NCI-H2107 treated with DMSO at 0.1 percent for 48 hours (cell line): Measurements from ENCODE around the gene FOXP1.
"Not testable (repeated sequence)": the region's sequence is repeated elsewhere in the genome, so short reads cannot be mapped to it uniquely, and the experiment has no call there.

Experiments used
- DNase-seq: peaks from one replicate; lab custom pipeline; 2025; ENCODE audit not compliant: unreplicated experiment; lab: John Stamatoyannopoulos, UW

FOXP1 gene

DNA sequence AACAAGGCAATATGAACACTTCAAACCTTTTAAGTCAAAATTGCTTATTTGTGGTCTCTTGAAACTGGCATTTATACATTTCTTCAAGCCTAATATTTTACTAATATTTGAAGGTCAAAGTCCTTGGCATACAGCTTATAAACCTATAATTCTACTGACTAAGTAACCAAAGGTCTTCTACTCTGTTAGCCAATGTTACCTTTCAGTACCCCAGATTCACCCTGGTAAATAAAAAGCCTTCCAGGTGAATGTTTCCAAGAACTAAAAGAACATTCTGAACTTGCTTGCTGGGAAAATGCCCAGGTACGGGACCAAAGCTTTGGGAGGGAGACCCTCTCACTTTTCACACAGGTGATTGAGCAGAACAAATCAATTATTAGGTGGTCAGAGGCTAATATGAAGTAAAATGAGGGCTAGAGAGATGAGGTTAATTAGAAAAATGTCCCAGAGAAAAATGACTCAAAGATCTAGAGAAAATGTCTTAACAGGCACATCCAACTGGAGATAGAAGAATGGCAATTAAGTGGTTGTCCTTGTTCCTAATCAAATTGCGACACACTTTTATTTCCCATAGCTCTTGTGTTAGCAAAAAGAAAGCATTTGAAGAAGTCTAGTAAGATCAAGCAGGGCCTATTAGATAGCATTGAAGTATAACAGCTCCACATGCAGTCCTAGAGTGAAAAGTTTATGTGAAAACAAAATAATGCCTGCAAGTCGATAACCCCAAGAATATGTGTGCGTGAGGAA is 232.0 kb downstream of the FOXP1 start:
- DNase-seq, result no peak

DNA sequence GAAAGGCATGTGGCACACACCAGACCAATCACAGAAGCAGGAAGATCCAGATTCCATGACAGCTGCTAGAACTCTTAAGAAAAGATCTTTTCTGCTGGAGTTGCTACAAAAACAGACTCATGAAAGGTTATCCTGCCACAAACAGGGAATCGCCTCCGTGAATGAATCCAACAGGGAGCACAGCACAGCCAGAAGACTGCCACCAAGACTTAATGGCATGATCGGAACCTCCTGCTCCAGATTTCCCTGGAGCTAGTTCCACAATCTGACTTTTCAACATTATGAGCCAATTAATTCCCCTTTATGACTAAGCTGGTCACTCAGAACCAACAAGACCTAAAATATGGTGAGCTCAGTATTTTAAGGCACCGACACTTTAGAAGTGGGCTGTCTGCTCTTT is 232.5 kb downstream of the FOXP1 start:
- no peak for DNase-seq

DNA sequence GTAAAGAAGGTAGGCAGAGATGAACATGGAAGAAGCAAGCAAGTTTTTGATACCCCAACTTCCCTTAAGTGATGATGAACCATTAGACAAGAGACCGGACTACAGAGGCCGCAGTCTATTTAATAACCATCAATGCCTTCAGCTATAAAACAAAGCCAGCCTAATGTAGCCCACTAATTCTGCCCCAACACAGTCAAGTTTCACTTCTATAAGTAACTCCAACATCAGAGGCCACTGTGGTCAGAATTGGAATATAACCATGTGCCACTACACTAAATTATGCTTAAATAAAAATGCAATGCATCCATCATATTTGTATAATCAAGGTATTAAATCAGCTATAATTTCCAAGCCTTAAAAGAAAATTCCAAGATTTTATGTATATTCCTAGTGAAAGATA is 234.7 kb downstream of the FOXP1 start:
- no peak for DNase-seq

DNA sequence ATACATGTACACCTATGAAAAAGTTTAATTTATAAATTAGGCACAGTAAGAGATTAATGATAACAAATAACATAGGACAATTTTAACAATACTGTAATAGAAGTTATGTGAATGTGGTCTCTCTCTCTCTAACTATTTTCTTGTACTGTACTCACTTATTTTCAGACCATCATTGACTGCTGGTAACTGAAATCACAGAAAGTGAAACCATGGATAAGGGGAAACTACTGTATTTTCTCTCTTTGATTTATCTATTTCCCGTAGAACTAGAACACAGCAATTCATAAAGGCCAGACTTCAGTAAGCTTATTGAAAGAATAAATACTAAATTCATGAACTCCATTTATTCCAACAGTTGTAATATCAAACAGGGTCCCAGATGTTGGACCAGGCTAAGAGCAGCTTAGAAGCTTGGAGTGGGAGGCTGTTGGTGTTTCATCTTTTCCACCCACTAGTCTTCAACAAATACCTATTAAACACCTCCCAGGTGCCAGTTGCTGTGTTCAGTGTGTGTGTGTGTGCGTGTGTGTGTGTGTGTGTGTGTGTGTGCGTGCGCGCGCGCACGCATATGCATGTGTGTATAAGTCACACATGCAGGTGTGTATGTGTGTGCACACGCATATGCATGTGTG is 235.4 kb downstream of the FOXP1 start:
- no peak for DNase-seq

DNA sequence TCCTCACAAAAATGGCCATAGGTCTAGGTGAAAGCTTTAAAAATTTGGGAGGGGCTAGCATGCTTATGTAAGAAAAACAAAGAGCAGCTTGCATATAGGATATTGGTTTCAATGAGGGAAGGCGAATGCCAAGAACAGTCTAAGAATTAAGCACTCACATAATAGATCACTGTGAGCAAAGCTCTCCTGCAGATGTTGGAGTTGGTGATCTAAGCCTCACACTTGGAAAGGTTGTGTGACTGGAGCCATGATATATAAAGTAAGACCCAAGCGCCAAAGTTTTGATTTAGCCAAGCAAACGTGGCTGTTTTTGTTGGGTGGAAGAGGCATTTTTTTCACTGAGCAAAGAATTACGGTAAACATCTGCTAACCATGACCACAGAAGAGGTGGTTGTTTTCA is 237.5 kb downstream of the FOXP1 start:
- DNase-seq, result no peak

DNA sequence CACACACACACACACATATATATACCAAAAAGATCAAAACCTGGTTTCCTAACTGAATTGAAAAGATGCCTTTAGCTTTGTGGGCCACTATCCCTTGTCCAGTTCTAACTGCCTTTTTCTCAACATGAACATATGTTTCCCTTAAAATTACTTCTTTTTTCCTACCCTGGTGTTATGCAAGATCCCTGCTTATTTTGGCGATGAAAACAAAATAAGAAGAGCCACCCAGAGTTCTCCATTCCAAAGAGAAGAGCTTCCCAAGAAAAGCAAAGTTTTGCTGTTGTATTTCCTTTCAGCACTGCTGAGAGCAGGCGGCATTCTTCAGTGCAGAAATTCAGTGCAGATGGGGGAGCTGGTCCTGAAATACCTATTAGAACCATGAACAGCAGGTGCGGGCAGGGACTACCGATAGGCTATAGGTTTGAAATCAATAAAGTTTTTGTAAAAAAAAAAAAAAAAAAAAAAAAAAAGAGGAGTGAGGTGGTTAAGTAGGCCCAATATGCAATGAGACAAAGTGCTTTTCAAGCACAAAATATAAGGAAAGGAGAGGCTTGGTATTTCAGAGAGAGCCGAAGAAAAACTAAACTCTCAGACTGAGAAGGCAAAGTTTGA is 238.0 kb downstream of the FOXP1 start:
- DNase-seq, result no peak

DNA sequence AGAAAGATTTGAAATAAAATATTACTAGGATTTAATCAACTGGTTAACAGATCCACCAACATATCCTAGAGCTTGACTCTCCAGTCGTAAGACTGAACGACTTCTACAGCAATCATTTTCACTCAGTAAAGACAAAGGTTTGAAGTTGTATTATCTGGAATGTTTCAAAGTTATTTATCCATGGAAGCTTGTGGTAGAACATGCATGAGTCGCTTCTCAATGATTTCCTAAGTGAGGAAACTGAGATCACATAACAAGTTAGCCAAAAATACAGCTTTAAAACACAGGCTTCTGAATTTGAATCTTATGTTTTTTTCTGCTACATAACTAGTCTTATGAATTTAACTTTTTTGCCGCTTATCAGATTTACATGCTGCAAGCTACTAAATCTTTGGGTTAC is 241.8 kb downstream of the FOXP1 start:
- DNase-seq, result no peak

DNA sequence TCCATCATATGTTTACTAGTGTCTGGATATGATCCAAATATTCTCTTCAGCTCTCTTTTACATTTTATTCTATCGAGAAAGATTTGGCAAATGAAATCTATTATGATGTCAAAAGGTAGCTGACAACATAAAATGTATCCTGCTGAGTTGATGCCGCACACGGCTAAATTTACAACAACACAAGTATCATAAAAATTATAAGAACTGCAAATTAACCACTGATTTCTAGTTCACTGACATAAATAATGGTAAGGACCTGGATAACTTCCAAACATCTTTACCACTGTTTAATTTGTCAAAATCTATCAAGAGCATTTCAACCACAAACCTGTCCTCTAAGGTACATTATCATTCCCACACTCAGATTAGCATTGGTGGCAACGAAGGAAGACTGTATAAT is 244.5 kb downstream of the FOXP1 start:
- no peak for DNase-seq

DNA sequence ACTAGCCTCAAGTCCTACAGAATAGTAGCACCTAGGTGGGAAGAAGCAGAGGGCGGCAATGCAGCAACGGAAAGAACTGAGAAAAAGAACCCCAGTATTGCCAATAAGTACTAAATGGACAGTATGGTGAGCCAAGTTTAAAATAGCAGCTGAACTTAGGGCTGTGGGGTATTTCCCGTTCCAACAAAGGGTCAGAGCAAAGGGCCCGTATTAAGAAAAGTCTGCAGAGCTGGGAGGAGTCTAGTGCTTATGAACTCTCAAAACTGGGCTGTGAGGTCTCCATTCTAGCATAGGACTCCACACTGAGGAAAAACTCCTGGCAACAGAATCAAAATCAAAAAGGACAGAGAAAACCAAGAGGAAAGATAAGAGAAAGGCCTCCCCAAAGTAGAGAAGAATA is 250.7 kb downstream of the FOXP1 start:
- DNase-seq, result no peak

DNA sequence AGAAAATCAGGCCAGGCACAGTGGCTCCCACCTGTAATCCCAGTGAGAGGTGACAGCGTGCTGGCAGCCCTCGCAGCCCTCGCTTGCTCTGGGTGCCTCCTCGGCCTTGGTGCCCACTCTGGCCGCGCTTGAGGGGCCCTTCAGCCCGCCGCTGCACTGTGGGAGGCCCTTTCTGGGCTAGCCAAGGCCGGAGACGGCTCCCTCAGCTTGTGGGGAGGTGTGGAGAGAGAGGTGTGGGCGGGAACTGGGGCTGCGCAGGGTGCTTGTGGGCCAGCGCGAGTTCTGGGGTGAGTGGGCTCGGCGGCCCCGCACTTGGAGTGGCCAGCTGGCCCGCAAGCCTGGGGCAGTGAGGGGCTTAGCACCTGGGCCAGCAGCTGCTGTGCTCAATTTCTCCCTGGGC is 252.6 kb downstream of the FOXP1 start:
- DNase-seq, result no peak

DNA sequence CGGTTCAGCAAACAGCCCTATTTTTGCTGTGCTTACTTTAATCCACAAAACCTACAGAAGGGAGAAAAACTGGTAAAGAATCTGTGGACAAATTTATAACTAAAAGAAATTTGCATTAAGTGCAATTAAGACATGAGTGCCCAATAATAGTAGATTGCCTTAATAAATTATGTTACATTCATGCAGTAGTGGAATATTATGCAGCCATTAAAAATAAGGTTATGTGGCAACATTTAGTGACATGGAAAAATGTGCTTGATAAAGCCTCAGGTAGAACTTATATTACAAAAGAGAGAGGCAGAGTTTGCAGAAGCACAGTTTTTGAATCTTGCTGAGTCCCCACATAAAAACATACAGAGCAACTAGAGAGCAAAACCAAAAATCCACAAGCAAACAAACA is 253.0 kb downstream of the FOXP1 start:
- DNase-seq, result no peak

DNA sequence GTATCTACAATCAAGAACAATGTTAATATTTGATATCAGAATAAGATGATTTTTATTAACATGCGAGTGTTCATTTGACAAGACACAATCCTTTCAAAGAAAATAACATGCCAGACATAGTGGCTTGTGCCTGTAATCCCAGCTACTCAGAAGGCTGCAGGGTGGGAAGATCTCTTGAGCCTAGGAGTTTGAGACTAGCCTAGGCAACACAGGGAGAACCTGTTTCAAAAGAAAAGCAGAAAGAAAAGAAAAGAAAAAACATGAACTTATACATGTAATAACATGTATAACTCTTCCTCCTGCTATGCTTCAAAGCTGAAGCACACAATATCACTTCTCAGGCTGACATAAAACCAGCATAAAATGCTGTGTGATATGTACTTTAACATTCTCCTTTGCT is 253.7 kb downstream of the FOXP1 start:
- no peak for DNase-seq

DNA sequence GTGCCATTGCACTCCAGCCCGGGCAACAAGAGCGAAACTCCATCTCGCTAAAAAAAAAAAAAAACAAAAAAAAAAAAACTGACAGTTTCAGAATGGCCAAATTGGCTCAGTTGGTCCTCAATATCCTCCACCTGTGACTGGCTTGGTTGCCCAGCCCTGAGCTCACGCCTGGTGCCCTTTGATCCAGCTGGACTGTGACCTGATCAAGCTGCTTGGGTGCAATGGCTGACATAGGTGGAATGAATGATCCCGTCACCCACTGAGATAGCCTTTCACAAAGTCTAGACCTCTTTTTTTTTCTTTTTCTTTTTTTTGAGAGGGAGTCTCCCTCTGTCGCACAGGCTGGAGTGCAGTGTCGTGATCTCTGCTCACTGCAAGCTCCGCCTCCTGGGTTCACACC is 254.6 kb downstream of the FOXP1 start:
- no peak for DNase-seq

DNA sequence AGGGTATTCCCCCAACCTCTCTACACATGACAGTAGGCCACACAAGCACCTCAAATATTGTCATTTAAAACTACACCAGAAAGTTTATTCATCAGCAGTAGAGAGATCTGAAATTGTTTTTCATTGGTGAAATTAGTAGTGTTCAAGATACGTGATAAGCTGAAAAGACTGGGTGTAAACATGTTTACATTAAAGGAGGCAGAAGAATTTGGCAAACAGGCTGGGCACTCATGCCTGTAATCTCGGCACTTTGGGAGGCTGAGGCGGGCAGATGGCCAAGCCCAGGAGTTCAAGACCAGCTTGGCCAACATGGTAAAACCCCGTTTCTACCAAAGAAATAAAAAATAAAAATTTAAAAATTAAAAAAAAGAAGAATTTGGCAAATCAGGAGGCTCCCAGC is 255.6 kb downstream of the FOXP1 start:
- DNase-seq, result no peak

DNA sequence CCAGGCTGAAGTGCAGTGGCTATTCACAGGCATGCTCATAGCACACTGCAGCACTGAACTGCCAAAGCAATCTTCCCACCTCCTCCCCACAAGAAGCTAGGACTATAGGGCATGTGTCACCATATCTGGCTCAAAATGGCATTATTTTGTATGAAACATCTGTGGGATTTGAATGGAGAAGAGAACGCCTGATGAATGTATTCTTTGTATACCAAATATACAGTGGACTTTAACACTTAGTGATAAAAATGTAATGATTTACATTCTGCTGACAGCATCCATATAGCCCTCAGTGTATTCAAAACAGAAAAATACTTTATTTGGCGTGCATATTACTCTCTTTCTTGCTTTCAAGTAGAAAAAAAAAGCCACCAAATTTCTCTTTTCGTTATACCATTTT is 257.8 kb downstream of the FOXP1 start:
- DNase-seq, result no peak

DNA sequence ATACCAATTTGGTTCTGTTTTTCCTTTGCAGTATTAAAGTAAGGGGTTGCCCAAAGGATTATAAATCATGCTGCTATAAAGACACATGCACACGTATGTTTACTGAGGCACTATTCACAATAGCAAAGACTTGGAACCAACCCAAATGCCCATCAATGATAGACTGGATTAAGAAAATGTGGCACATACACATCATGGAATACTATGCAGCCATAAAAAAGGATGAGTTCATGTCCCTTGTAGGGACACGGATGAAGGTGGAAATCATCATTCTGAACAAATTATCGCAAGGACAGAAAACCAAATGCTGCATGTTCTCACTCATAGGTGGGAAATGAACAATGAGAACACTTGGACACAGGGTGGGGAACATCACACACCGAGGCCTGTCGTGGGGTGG is 259.3 kb downstream of the FOXP1 start:
- DNase-seq, result not testable (repeated sequence)

DNA sequence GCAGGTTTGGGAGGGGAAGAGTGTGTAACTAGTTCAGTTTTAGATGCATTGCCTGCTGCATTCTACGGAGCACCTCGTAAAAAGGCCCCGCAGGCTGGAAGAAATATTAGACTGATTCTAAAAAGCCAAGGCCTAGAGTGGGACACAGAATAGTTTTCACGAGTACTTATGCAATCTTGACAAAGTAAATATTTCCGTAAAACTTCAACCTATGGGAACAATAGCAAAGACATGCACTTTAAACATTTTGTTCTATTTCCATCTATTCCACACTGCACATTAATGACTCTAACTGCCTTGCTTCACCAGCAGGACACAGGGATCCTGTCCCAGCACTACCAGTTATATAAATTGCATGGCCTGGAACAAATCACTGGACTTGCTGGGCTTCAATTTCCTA is 260.0 kb downstream of the FOXP1 start:
- no peak for DNase-seq

DNA sequence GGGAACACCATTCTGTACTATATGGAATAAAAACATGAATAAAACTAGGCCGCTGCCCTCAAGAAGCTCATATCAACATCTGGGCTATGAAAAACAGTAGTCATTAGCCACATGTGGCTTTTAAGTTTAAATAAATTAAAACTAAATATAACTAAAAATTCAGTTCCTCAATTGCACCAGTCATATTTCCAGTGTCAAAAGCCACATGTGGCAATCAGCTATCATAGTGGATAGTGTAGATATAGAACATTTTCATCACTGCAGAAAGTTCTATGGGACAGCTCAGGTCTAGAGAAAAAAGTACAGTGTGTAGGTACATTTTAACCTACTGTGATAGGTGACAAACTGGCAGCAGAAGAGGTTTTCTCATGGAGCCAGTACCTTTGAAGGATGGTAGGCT is 261.4 kb downstream of the FOXP1 start:
- DNase-seq, result no peak

DNA sequence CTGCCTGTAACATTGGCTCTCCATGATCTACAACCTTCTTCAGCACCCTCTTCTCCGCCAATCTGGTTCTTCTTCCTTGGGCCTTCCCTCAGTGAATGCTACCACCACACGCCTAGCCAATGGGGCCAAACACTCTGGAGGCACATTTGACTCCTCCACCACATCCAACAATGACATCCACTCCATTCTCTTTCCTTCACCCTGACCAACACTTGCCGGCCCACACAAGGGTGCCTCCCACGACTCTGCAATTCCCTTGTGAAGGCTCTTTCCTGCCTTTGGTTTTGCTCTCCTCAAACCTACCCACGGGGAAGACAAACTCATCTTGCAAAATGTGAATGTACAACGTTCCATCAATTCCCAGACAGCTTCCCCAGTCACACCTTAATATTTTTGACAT is 263.8 kb downstream of the FOXP1 start:
- DNase-seq, result no peak

DNA sequence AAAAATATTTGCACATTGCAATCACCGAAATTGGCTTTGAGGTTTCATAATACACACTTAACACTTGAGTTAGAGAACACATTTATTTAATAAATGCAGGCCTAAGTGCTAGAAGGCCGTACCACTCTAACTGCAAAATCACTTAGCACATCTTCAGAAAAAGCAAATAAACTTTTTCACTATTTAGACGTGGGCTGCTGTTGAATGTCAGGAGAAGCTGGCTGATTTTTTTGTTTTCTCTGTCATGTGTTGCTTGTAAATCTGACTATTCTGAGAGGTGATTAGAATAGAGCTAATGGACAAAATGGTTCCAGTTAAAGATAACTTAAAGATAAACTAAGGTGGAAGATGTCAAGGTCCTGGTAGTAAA is 265.1 kb downstream of the FOXP1 start:
- no peak for DNase-seq

DNA sequence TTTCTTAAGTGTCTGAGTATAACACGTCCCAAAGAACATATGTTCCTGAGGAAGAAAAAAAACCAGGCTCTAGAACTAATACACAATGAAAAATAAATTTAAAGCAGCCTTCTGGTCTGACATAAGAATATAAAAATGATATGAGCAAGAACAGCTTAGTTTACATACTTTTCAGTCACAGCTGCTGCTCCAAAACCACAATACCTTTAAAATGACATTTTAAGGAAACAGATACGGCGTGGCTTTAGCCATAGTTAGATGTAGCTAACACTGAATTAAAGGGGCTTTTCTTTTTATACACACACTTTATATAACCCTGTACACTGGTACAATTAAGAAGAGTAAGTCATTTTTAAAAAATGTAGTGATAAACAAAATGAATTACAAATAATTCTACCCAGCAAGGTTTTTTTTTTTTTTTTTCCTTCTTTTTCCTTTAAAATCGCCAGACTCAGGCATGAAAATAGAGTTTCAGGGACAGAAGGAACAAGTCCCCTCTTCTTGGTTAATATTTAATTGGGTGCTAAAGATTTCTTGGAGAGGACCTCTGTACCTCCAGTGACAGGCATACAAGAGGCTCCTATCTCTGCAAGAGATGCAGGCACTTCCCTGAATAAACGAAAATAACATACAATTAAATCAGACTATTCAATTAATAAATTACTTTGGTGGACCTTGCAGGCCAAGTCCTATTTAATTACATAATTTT is 265.6 kb downstream of the FOXP1 start:
- DNase-seq, result no peak

DNA sequence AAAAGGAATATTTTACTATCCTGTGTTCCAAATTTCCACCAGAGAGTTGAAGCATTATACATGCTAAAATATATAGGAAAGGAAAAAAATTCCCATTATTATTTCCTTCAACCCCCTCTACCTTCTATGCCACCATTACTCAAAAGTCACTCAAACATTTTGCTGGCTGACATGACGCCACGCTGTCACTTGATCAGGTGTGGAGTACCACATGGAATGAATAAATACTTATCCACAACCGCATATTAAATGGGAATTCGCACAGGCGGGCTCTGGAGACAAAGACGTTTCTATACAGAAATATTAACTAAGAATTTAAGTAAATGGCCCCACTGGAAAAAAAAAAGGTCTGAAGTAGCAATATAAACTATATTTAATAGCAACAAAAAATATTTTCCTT is 266.4 kb downstream of the FOXP1 start:
- no peak for DNase-seq
